Lower lobe of right lung (tissue), 2 donors: ENCODE results near the gene AFP. TPM values are rescaled to one million over a fixed set of nuclear protein-coding genes. Genes with fewer than 3 reads are reported as not detected.

Source experiments
- ATAC-seq, 2 donors: fragments of 200-7000 bp; cut with Tn5 transposase; one replicate each; pipeline ENCODE4 v1.9.1; 2020 to 2022; ENCODE audit warnings: mild to moderate bottlenecking in 2 of 2, moderate library complexity in 2 of 2
- DNase-seq: peaks from one replicate; pipeline ENCODE4 v3.0.0-alpha.2; 2020
- H3K27ac ChIP-seq: fragments of 200-600 bp; one replicate; pipeline ENCODE4 v1.8.0; 2022
- H3K27me3 ChIP-seq: fragments of 200-600 bp; one replicate; pipeline ENCODE4 v1.8.0; 2022; ENCODE audit warnings: low read depth
- H3K36me3 ChIP-seq: fragments of 200-600 bp; one replicate; pipeline ENCODE4 v1.8.0; 2022; ENCODE audit warnings: mild to moderate bottlenecking
- H3K4me1 ChIP-seq: fragments of 200-600 bp; one replicate; pipeline ENCODE4 v1.8.0; 2022
- H3K4me3 ChIP-seq: fragments of 200-600 bp; one replicate; pipeline ENCODE4 v1.8.0; 2022; ENCODE audit warnings: mild to moderate bottlenecking
- H3K9me3 ChIP-seq: fragments of 200-600 bp; one replicate; pipeline ENCODE4 v1.8.0; 2022
- intact Hi-C: fragments of 100-400 bp; cut with DNase I; formaldehyde crosslinking; loops from one replicate; pipeline ENCODE4 v1.11.0; 2022
- total RNA-seq: library from RNA; stranded (reverse); fragmentation: NEBNext Ultra II Directional; extraction: Animal tissue kit (Norgen Biotek cat#: 25700); gene quantifications from one replicate; pipeline ENCODE4 v1.2.1, GENCODE V29; 2021
- TF ChIP-seq, protein P1 (sequence below): fragments of 200-600 bp; IDR thresholded peaks from one replicate; pipeline ENCODE4 v1.8.0; 2022; ENCODE audit warnings: antibody characterized with exemption, mild to moderate bottlenecking
- donor health status: DM: no; HTN: yes; CAD: no; lungs with severe emphysema.

AFP gene
- total RNA-seq, 1 donor from 2014 or later: not detected

- Histone ChIP-seq H3K27me3 (no peaks in the 10 kb centered on the region), H3K9me3 (no peaks in the 10 kb centered on the region), H3K4me1 (no peaks in the 10 kb centered on the region), H3K4me3 (no peak overlapping the region), H3K36me3 (no peaks in the 10 kb centered on the region), H3K27ac (no peak overlapping the region)
- ATAC-seq (no peak), DNase-seq (no peak)
- intact Hi-C loops: no loop called here
- TF ChIP-seq, protein P1, sequence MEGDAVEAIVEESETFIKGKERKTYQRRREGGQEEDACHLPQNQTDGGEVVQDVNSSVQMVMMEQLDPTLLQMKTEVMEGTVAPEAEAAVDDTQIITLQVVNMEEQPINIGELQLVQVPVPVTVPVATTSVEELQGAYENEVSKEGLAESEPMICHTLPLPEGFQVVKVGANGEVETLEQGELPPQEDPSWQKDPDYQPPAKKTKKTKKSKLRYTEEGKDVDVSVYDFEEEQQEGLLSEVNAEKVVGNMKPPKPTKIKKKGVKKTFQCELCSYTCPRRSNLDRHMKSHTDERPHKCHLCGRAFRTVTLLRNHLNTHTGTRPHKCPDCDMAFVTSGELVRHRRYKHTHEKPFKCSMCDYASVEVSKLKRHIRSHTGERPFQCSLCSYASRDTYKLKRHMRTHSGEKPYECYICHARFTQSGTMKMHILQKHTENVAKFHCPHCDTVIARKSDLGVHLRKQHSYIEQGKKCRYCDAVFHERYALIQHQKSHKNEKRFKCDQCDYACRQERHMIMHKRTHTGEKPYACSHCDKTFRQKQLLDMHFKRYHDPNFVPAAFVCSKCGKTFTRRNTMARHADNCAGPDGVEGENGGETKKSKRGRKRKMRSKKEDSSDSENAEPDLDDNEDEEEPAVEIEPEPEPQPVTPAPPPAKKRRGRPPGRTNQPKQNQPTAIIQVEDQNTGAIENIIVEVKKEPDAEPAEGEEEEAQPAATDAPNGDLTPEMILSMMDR: no peak
Measured at GRCh38 chr4:73443224-73443623, 7.2 kb downstream of the AFP start.

- Histone ChIP-seq H3K36me3 (no peaks in the 10 kb centered on the region), H3K27me3 (no peaks in the 10 kb centered on the region), H3K4me3 (no peak overlapping the region), H3K9me3 (no peaks in the 10 kb centered on the region), H3K4me1 (no peaks in the 10 kb centered on the region), H3K27ac (no peak overlapping the region)
- DNase-seq: no peak
- ATAC-seq: no peak
- TF ChIP-seq, protein P1: no peak
- intact Hi-C loops: no loop called here
Measured at GRCh38 chr4:73445383-73446335, 9.6 kb downstream of the AFP start.

- TF ChIP-seq, protein P1: peak; percentile 67
- DNase-seq (no peak), ATAC-seq (peak; percentile 81 to 84)
- intact Hi-C loops: no loop called here
- Histone ChIP-seq H3K9me3 (no peaks in the 10 kb centered on the region), H3K27me3 (no peaks in the 10 kb centered on the region), H3K4me1 (no peaks in the 10 kb centered on the region), H3K4me3 (no peak overlapping the region), H3K36me3 (no peaks in the 10 kb centered on the region), H3K27ac (no peak overlapping the region)
Measured at GRCh38 chr4:73446336-73446938, 10.4 kb downstream of the AFP start.

DNA sequence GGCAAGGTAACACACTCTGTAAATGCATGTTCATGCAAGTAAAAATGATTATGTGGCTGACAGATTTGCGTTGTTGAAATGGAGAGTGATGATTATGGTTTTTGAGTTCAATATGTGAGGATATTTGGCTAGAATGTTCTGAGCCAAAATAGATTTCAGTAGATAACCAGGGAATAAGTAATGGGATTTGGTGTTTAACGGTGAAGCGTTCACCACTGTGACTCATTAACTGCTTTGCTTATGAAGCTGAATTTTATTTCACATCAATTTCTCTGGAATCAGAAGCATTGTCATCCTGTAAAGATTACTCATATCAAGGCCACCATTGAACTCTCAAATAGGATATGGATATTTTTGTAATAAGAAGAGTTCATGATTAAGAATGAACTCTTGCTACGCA lies 11.7 kb downstream of the AFP start:
- Histone ChIP-seq H3K9me3 (no peaks in the 10 kb centered on the region), H3K4me1 (no peaks in the 10 kb centered on the region), H3K27ac (no peak overlapping the region), H3K36me3 (no peaks in the 10 kb centered on the region), H3K27me3 (no peaks in the 10 kb centered on the region), H3K4me3 (no peak overlapping the region)
- intact Hi-C loops: no loop called here
- ATAC-seq (no peak), DNase-seq (no peak)
- TF ChIP-seq, protein P1: no peak

DNA sequence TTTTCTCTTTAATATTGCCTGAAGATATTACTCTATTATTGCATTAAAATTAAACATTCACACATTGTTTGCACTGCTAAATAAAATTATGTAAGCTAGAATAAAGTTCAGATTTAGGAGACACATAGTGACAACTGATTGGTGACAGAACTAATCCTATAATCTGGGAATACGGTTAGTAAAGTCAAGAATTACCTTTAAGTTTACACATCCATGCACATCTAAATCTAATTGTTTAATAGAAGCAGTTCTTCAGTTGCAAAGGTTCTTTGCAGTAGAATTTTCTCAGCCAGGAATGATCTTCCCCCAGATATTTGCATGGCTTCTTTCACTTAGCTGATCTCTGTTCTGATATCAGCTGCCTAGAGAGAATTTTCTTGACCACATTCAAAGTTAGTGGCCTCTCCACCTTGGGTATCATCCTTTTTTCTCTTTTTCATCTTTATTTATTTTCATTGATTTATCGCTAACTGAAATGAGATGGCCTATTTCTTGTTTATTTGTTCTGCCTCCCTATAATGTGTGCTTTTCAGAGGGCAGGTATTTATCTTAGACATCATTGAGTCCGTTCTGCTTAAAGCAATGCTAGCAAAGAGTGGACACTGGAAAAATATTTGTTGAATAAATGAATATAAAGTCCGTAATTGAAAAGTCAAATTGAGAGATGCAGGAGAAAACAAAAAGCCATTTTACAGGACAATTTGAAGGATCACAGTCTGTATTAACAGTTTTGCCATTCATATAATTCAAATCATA lies 12.6 kb downstream of the AFP start:
- Histone ChIP-seq H3K4me3 (no peak overlapping the region), H3K36me3 (no peaks in the 10 kb centered on the region), H3K4me1 (no peaks in the 10 kb centered on the region), H3K27ac (no peak overlapping the region), H3K27me3 (no peaks in the 10 kb centered on the region), H3K9me3 (no peaks in the 10 kb centered on the region)
- intact Hi-C loops: no loop called here
- TF ChIP-seq, protein P1: no peak
- DNase-seq: no peak
- no peak for ATAC-seq
